HG03025 (cell line): ENCODE measurements around the gene EGFLAM.

ENCODE experiments used
- ATAC-seq: cut with Tn5 transposase; IDR thresholded peaks from one replicate; pipeline ENCODE4 v1.9.1; 2021; ENCODE audit warnings: mild to moderate bottlenecking, moderate library complexity; ENCODE audit not compliant: unreplicated experiment, low FRiP score

Gene EGFLAM

DNA sequence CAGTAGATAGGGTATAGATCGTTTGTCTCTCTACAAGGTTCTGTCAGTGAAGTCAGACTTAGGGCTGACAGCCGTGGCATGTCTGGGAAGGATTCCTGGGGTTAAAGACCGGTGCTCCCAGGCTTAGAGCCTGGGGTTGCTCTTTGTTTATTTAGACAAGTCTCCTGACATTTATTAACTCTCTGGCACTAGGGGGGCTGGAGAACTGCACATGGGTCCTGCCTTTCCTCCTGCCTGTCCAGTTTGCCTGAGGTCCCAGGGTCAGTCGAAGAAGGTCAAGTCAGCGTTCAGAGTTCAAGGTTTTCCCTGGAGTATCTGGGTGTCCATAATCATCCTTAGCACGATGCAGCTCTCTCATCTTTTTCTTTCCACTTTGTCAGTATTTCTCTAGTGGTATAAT, 5.6 kb downstream of the EGFLAM start:
- no peak for ATAC-seq

- no peak for ATAC-seq
These were observed 7.3 kb downstream of the EGFLAM start for GRCh38 chr5:38265546-38266179.

DNA sequence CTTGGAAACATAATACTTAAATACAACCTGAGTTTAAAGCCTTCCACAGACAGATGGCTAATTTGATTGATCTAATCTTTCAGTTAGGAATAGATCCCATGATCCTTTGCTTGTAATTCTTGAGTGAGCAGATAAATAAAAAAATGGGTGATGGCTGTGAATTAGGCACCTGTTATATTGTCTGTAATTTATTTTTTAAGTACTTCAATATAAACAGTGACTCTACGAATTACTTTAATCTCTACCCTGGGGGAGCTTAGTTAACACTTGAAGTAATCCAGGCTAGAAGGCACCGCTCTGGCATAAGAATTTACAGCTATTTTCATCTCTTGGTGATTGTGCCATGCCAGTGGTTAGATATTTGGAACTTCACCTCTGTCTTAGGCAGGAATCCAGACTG, 9.0 kb downstream of the EGFLAM start:
- no peak for ATAC-seq

- no peak for ATAC-seq
These were observed 15.3 kb downstream of the EGFLAM start for GRCh38 chr5:38273626-38274025.

DNA sequence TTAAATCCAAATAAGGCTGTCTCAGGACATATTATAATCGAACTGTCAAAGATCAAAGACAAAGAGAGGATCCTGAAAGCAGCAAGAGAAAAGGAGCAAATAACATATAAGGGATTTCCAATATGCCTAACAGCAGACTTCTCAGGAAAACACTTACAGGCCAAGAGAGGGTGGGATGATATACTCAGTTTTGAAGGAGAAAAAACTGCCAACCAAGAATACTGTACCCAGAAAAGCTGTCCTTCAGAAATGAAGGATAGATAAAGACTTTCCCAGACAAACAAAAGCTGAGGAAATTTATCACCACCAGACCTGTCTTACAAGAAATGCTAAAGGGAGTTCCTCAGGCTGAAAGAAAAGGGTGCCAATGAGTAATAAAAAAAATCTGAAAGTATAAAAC, 16.0 kb downstream of the EGFLAM start:
- no peak for ATAC-seq

DNA sequence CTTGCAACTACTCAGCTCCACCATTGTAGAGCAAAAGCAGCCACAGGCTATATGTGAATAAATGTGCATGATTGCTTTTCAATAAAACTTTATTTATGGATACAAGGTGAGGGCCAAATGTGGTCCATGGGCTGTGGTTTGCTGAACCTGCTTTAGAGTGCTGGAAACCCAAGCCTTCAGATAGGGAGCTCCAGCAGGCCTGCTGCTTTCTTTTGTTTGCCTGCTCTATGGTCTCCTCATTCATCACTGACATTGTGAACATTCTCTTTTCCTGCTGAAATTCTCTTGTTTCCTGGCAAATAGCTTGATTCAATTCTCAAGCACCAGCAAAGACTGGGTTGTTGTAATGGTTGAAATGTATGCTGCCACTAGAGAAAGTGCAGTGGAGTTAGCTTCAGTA, 26.0 kb downstream of the EGFLAM start:
- ATAC-seq: no peak

DNA sequence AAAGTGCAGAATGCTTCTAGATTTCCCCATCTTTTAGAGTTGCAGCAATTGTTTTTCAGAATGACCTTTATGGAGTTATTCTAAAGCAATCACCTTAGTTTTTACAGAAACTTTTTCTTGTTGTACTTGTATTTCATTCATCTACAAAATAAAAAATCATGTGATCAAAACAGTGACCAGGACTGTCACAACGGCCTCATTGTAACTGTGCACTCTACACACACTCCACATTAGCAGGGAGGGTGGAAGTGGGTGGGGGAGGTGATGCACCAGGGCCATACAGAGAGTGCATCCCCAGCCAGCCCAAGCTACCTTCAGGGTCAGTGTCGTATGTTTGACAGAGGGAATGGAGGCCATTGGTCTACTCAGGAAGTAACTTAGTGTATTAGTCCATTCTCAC, 26.9 kb downstream of the EGFLAM start:
- no peak for ATAC-seq

GRCh38 chr5:38286002-38286401, 27.6 kb downstream of the EGFLAM start:
- ATAC-seq: no peak

DNA sequence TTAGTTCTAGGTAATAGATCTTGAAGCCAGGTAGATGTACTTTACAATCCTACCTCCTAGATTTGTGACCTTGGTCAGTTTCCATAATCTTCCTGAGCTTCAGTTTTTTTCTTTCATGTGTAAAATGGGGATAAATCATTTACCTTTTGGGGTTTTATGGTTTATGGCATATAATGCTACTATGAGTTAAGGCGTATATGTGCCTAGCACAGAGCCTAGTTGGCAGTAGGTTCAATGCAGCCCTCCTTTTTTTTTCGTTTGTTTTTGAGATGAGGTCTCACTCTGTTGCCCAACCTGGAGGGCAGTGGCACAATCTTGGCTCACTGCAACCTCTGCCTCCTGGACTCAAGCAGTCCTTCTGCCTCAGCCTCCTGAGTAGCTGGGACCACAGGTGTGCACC, 28.8 kb downstream of the EGFLAM start:
- ATAC-seq: no peak

GRCh38 chr5:38289457-38289856, 31.1 kb downstream of the EGFLAM start:
- no peak for ATAC-seq

GRCh38 chr5:38290028-38290653, 31.8 kb downstream of the EGFLAM start:
- no peak for ATAC-seq

DNA sequence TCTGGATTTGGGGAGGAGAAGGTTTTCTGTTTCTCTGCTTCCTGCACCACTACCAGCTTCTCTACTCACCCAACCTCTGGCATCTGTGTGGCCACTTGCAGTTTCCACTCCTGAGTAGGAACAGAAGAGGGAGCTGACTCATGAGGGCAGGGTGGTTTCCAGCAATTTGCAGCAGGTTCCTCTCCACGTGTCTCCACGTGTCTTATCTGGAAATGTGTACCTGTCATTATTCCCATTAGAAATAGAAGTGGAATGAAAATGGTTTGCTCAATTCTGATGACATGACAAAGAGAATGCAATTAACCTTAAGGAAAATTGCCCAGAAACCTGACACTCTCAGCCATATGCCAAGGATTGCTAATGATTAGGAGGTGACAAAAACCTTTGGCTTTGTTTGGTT, 33.0 kb downstream of the EGFLAM start:
- ATAC-seq: no peak

GRCh38 chr5:38292228-38292627, 33.9 kb downstream of the EGFLAM start:
- no peak for ATAC-seq

DNA sequence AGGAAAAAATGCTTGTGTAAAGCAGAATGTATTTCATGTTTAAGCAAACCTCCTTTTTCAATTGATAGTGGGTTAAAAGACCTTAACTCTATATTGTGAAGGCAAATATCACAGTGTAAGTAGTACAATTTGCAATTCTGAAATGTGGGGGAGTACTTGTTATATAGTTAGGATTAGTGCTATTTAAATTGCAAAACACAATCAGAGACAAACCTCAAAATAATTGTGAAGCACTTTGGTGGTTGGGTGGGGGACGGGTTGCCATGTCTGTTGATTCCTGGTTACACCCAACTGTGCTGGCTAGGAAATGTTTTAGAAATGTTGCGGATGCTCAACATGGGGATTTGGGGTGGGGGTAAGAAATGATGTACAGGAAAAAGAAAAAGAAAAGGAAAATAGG, 37.4 kb downstream of the EGFLAM start:
- ATAC-seq: no peak

GRCh38 chr5:38297830-38298608, 39.7 kb downstream of the EGFLAM start:
- ATAC-seq: no peak

GRCh38 chr5:38299585-38299984, 41.2 kb downstream of the EGFLAM start:
- ATAC-seq: no peak

DNA sequence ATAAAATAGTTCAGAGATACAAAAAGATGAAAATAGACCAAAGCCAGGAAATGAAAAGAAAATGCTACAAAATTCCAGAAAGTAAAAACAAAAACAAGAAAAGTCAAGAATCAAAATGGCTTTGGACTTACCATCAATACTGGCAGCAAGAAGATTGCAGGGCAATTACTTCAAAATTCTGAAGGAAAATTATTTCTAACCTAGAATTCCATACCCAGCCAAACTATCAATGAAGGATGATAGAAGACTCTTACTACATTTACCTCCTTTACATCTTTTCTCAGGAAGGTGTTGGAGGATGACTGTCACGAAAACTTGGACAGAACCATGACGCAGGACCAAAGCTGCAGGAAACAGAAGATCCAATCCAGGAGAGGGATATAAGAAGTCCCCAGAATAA, 46.8 kb downstream of the EGFLAM start:
- no peak for ATAC-seq

- ATAC-seq: no peak
These were observed 49.5 kb downstream of the EGFLAM start for GRCh38 chr5:38307845-38308244.

DNA sequence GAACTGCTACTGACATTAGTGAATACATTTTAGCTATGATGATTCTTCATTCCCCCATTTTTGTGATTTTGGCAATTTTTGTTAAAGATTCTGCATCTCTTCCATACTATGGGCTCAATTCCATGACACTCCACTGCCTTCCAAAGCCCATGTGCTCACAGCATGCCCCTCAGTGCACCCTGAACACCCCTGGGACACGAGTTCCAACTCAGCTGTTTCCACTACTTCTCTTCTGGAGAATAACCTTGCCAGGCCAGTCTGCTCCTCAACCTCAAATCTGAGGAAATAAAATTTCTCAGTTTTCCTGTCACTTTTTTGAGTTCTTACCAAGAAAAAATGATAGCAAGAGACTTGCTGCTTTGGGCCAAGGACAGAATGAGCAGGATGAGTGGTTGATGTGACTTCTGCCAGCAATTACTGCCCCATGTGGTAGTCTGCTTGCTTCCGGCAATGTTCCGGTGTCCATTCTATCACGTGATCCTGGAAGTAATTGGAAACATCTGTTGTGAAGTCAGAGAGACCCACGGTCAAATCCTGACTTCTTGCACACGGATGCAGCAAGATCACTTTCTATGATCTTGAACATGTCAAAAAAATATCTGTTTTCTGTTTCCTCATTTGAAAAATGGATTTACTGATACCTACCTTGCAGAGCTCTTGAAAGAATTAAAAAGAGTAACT, 58.3 kb downstream of the EGFLAM start:
- ATAC-seq: no peak

DNA sequence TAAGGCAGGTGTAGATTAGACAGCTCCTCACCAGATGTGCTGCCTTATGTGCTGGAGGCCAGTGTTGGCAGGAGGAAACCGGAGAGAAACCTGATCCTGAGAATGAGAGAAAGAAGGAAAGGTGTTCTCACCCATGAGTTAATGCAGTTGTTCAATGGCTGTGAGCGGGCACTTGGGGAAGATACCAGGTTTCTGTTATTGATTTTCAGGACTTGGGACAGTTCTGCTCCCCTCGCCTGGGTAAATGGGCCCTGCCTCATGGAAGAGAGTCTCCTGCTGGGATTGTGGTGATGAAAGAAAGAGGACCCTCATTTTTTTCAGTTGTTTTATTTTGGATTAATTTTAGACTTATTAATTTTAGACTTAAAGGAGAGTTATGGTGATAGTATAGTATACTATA, 59.5 kb downstream of the EGFLAM start:
- no peak for ATAC-seq

- ATAC-seq: no peak
These were observed 61.1 kb downstream of the EGFLAM start for GRCh38 chr5:38319491-38319890.
